Retinal pigment epithelial cell (primary cell): Measurements from ENCODE around the gene SH3PXD2B.
"Not testable (repeated sequence)": the region's sequence is repeated elsewhere in the genome, so short reads cannot be mapped to it uniquely, and the experiment has no call there.

ENCODE experiments used
- DNase-seq: peaks from one replicate; pipeline ENCODE4 v3.0.0-alpha.2; 2010; ENCODE audit warnings: low read depth
- H3K4me3 ChIP-seq: 2 replicates; pipeline ENCODE4 v1.5.1; 2011; ENCODE audit warnings: mild to moderate bottlenecking, low read length, control low read depth, moderate library complexity
- TF ChIP-seq, protein P1 (sequence below): conservative IDR thresholded peaks from 2 replicates; pipeline ENCODE4 v1.5.1; 2011; ENCODE audit warnings: low read depth, low read length, control low read depth, inconsistent platforms

SH3PXD2B gene

DNA sequence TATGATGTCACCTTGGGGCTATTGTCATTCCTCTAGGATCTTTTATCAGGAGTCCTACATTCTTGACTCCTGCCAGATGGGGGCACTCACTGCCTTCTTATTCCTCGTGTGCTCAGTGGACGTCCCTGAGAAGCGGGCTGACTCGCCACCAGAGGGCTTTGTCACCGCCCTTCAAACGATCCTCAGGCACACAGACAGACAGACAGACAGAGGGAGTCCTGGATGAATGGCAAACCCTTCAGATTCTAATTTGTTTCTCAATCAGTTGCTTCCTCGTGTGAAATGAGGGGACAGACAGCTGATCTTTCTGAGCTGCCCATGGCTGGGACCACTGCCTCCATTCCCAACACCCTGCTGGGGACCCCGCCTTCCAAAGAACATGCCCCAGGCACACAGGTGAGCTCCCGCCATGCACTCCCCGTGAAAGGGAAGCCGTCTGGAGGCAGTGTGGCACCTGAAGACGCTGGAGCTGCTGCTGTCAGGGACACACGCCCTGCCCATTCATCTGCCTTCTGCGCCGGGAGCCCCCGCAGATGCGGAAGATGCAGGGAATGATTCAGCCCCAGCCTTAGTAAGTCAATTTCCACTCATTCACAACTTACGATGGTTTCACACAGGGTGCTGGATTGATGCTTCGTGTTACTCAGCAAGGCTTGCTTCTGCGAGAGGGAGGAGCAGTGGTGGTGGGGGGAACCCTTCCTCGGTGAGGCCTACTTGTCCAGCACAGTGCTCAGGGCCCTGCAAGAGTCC lies 24.9 kb upstream of the SH3PXD2B start:
- DNase-seq = peak; percentile 43
- no peak overlapping the region for H3K4me3 ChIP-seq
- TF ChIP-seq, protein P1, sequence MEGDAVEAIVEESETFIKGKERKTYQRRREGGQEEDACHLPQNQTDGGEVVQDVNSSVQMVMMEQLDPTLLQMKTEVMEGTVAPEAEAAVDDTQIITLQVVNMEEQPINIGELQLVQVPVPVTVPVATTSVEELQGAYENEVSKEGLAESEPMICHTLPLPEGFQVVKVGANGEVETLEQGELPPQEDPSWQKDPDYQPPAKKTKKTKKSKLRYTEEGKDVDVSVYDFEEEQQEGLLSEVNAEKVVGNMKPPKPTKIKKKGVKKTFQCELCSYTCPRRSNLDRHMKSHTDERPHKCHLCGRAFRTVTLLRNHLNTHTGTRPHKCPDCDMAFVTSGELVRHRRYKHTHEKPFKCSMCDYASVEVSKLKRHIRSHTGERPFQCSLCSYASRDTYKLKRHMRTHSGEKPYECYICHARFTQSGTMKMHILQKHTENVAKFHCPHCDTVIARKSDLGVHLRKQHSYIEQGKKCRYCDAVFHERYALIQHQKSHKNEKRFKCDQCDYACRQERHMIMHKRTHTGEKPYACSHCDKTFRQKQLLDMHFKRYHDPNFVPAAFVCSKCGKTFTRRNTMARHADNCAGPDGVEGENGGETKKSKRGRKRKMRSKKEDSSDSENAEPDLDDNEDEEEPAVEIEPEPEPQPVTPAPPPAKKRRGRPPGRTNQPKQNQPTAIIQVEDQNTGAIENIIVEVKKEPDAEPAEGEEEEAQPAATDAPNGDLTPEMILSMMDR = peak; percentile 85

DNA sequence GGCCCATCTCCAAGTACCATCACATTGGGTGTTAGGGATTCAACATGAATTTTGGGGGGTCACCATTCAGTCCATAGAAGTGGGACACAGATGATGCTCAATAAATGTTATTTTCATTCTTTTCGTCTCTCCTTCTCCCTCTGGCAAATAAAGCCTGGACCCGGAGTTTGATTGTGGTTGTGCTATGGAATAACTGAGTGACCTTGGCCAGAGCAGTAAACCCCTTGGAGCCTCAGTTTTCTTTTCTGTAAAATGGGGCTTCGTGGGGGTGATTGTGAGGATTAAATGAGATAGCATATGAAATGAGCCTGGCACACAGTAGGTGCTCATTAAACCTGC lies 24.3 kb upstream of the SH3PXD2B start:
- DNase-seq, H3K4me3 ChIP-seq: not testable (repeated sequence)

GRCh38 chr5:172478256-172478655 lies 23.9 kb upstream of the SH3PXD2B start:
- H3K4me3 ChIP-seq = no peak overlapping the region
- TF ChIP-seq, protein P1 = no peak
- no peak for DNase-seq

DNA sequence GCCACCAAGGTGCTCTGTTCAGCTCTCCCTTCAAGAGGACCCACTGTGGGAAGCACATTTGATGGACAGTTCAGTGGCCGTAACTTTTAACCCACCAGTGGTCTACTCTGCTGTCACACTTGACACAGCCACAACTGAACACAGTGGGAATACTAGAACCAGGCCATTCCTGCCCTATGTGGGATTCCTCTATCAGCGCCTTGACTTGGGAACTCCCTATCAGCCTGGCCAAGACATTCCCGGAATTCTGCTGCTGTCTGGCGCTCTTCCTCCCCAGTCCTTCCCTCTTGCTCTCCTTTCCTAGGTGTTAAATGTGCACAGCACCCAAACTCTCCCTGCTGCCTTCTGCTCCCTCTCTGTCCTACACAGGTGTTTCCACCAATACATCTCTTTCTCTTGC lies 23.1 kb upstream of the SH3PXD2B start:
- DNase-seq = no peak
- no peak overlapping the region for H3K4me3 ChIP-seq
- TF ChIP-seq, protein P1 = no peak

DNA sequence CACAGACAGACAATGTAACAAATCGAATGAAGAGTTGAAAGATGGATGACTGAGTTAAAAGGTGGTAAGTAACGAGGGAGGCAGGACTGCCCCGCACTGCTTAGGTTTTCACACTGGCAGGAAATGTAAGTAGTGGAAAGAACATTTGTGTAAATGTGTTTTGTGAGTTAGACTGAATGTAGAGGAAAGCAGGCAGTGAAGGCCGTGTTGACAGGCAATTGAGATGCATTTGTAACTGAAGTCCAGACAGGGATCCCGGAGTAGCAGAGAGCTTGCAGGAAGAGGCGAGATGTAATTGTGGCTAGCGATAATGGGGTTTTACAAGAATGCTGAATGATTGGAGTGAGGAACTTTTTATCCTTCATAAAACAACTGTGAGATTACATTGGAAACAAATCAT lies 20.0 kb upstream of the SH3PXD2B start:
- DNase-seq = no peak
- H3K4me3 ChIP-seq = no peak overlapping the region
- TF ChIP-seq, protein P1 = no peak

- no peak for DNase-seq
- H3K4me3 ChIP-seq = no peak overlapping the region
- TF ChIP-seq, protein P1 = no peak
Measured at GRCh38 chr5:172473427-172473826, 19.1 kb upstream of the SH3PXD2B start.

GRCh38 chr5:172469697-172470096 lies 15.4 kb upstream of the SH3PXD2B start:
- TF ChIP-seq, protein P1 = no peak
- no peak for DNase-seq
- H3K4me3 ChIP-seq = no peak overlapping the region
